ENCODE measurements around the gene APEH. TPM values are rescaled to one million over a fixed set of nuclear protein-coding genes. Genes with fewer than 3 reads are reported as not detected.

The APEH gene
- total RNA-seq, 1 experiment from 2014 or later: 273 TPM

- TF ChIP-seq ZMAT4 (CRISPR knock-in tag; IDR thresholded peaks at IDR 0.05) (no peak), RELA (CRISPR knock-in tag; IDR thresholded peaks at IDR 0.05; ENCODE audit: borderline replicate concordance) (no peak), SMAD3 (CRISPR knock-in tag; IDR thresholded peaks at IDR 0.05; ENCODE audit: borderline replicate concordance) (no peak), FOXK1 (CRISPR knock-in tag; IDR thresholded peaks at IDR 0.05) (no peak), E2F5 (CRISPR knock-in tag; IDR thresholded peaks at IDR 0.05) (no peak), NR2C2 (CRISPR knock-in tag; IDR thresholded peaks at IDR 0.05) (no peak), SP1 (CRISPR knock-in tag; conservative IDR thresholded peaks at IDR 0.05) (no peak), NR1H2 (CRISPR knock-in tag; IDR thresholded peaks at IDR 0.05) (peak; percentile 70; the same call in 1 of the 2 replicates), ZNF232 (CRISPR knock-in tag; IDR thresholded peaks at IDR 0.05) (peak; percentile 42; the same call in 1 of the 2 replicates), NFATC4 (CRISPR knock-in tag; IDR thresholded peaks at IDR 0.05) (no peak), ZSCAN18 (CRISPR knock-in tag; IDR thresholded peaks at IDR 0.05) (no peak), ATF3 (CRISPR knock-in tag; conservative IDR thresholded peaks at IDR 0.05) (no peak), FOXJ3 (CRISPR knock-in tag; IDR thresholded peaks at IDR 0.05; ENCODE audit: borderline replicate concordance) (no peak), ATF2 (CRISPR knock-in tag; IDR thresholded peaks at IDR 0.05; ENCODE audit: borderline replicate concordance, low read depth) (no peak), ZNF281 (CRISPR knock-in tag; IDR thresholded peaks at IDR 0.05) (no peak), HMGA2 (CRISPR knock-in tag; IDR thresholded peaks at IDR 0.05) (no peak), CDX4 (CRISPR knock-in tag; IDR thresholded peaks at IDR 0.05; ENCODE audit: borderline replicate concordance) (no peak), NFYB (CRISPR knock-in tag; conservative IDR thresholded peaks at IDR 0.05; ENCODE audit: low read depth) (no peak), PRDM15 (CRISPR knock-in tag; IDR thresholded peaks at IDR 0.05) (no peak), MLX (CRISPR knock-in tag; IDR thresholded peaks at IDR 0.05) (no peak), GTF2I (CRISPR knock-in tag; conservative IDR thresholded peaks at IDR 0.05) (no peak), TEAD1 (CRISPR knock-in tag; IDR thresholded peaks at IDR 0.05) (no peak), ZNF121 (CRISPR knock-in tag; IDR thresholded peaks at IDR 0.05) (no peak; the same call in 1 of the 2 replicates), TEAD4 (CRISPR knock-in tag; IDR thresholded peaks at IDR 0.05) (0 out of 2 replicates have a peak, but pooled peaks have one; percentile 16), ZNF263 (CRISPR knock-in tag; IDR thresholded peaks at IDR 0.05; ENCODE audit: low read depth) (no peak), TP53 (CRISPR knock-in tag; IDR thresholded peaks at IDR 0.05) (no peak), FOXP1 (CRISPR knock-in tag; IDR thresholded peaks at IDR 0.05; ENCODE audit: borderline replicate concordance) (0 out of 2 replicates have a peak, but pooled peaks have one; percentile 28), GRHL2 (CRISPR knock-in tag; IDR thresholded peaks at IDR 0.05; ENCODE audit: insufficient replicate concordance, severe bottlenecking) (no peak)
Measured at GRCh38 chr3:49673121-49673714, 933 bp upstream of the APEH start (continued).
